ENCODE results near the gene ITPK1.

- TF ChIP-seq POLR2A (IDR thresholded peaks at IDR 0.05; ENCODE audit: low read depth, low read length) (no peak), POLR2AphosphoS5 (IDR thresholded peaks at IDR 0.05; ENCODE audit: low read depth, low read length) (no peak), TAF1 (IDR thresholded peaks at IDR 0.05; ENCODE audit: low read depth, low read length) (no peak), SPI1 (IDR thresholded peaks at IDR 0.05; ENCODE audit: low read depth, low read length) (no peak), POU2F2 (IDR thresholded peaks at IDR 0.05; ENCODE audit: low read depth, low read length) (no peak)
These were observed 127.8 kb downstream of the ITPK1 start for GRCh38 chr14:92987713-92988510.
